SK-N-SH treated with all-trans-retinoic acid at 6 μM for 48 hours (cell line): ENCODE measurements around the gene PLCB4.

Experiments used
- CSDC2 ChIP-seq: fragments of 250-450 bp; sonication (Bioruptor Pico); IDR thresholded peaks from 2 replicates; pipeline ENCODE4 v1.5.0; 2020; ENCODE audit warnings: mild to moderate bottlenecking, moderate library complexity
- GLIS3 ChIP-seq: fragments of 250-450 bp; sonication (Bioruptor Pico); IDR thresholded peaks from 2 replicates; pipeline ENCODE4 v1.5.0; 2020; ENCODE audit warnings: mild to moderate bottlenecking, moderate library complexity
- PPARA ChIP-seq: fragments of 250-450 bp; sonication (Bioruptor Pico); IDR thresholded peaks from 2 replicates; pipeline ENCODE4 v1.5.0; 2020; ENCODE audit warnings: mild to moderate bottlenecking, borderline replicate concordance
- TCF4 ChIP-seq: fragments of 250-450 bp; sonication (Bioruptor Pico); IDR thresholded peaks from 2 replicates; pipeline ENCODE4 v1.8.0; 2021; ENCODE audit warnings: mild to moderate bottlenecking, moderate library complexity, borderline replicate concordance
- ZFP3 ChIP-seq: fragments of 250-450 bp; sonication (Bioruptor Pico); IDR thresholded peaks from 2 replicates; pipeline ENCODE4 v1.5.0; 2020; ENCODE audit warnings: mild to moderate bottlenecking, moderate library complexity
- ZNF70 ChIP-seq: fragments of 450-650 bp; formaldehyde crosslinking; IDR thresholded peaks from 2 replicates; pipeline ENCODE4 v1.5.0; 2020; ENCODE audit warnings: mild to moderate bottlenecking, moderate library complexity

- TF ChIP-seq PPARA (CRISPR knock-in tag) (no peak), ZFP3 (CRISPR knock-in tag) (no peak), GLIS3 (no peak), CSDC2 (no peak), TCF4 (CRISPR knock-in tag) (no peak), ZNF70 (CRISPR knock-in tag) (no peak)
These were observed 353.6 kb downstream of the PLCB4 start for GRCh38 chr20:9422321-9423057.
